ENCODE data around the gene NCK1.

The NCK1 gene

GRCh38 chr3:136861890-136862616 lies at the start of gene NCK1:
NCK1 (plus strand) TSS chr3:136862208; CDS start chr3:136928002, 65,794 bp downstream.
- peak; percentile 96 for DNase-seq

- no peak for DNase-seq
These were observed 44.6 kb upstream of the NCK1 start for GRCh38 chr3:136817448-136817847.

- DNase-seq = no peak
These were observed 43.7 kb upstream of the NCK1 start for GRCh38 chr3:136818191-136818768.

GRCh38 chr3:136818769-136819391 lies 43.1 kb upstream of the NCK1 start, which contains the start of gene SLC35G2:
SLC35G2 (plus strand) TSS chr3:136819126; CDS start chr3:136854461, 35,335 bp downstream.
- DNase-seq = peak; percentile 38

- no peak for DNase-seq
These were observed 42.6 kb upstream of the NCK1 start for GRCh38 chr3:136819392-136819730.

- DNase-seq = peak; percentile 33
These were observed 42.0 kb upstream of the NCK1 start for GRCh38 chr3:136819731-136820679.

- DNase-seq = no peak
These were observed 30.5 kb upstream of the NCK1 start for GRCh38 chr3:136831461-136831860.

- no peak for DNase-seq
These were observed 26.8 kb upstream of the NCK1 start for GRCh38 chr3:136835089-136835812.

GRCh38 chr3:136835813-136836510 lies 26.0 kb upstream of the NCK1 start:
- no peak for DNase-seq

- no peak for DNase-seq
These were observed 25.4 kb upstream of the NCK1 start for GRCh38 chr3:136836511-136837156.

- peak; percentile 29 for DNase-seq
These were observed 23.1 kb upstream of the NCK1 start for GRCh38 chr3:136838641-136839555.

- DNase-seq = no peak
These were observed 22.5 kb upstream of the NCK1 start for GRCh38 chr3:136839556-136839931.

- no peak for DNase-seq
These were observed 21.8 kb upstream of the NCK1 start for GRCh38 chr3:136840252-136840651.

- DNase-seq = no peak
These were observed 19.7 kb upstream of the NCK1 start for GRCh38 chr3:136842294-136842693.

GRCh38 chr3:136844724-136845123 lies 17.3 kb upstream of the NCK1 start:
- no peak for DNase-seq

- no peak for DNase-seq
These were observed 9.8 kb upstream of the NCK1 start for GRCh38 chr3:136852180-136852579.

- DNase-seq = no peak
These were observed 5.3 kb upstream of the NCK1 start for GRCh38 chr3:136856665-136857064.

GRCh38 chr3:136858381-136858780 lies 3.6 kb upstream of the NCK1 start:
- DNase-seq = no peak

GRCh38 chr3:136860541-136860940 lies 1.5 kb upstream of the NCK1 start:
- DNase-seq = no peak
